ENCODE data around the gene VILL.

The VILL gene

DNA sequence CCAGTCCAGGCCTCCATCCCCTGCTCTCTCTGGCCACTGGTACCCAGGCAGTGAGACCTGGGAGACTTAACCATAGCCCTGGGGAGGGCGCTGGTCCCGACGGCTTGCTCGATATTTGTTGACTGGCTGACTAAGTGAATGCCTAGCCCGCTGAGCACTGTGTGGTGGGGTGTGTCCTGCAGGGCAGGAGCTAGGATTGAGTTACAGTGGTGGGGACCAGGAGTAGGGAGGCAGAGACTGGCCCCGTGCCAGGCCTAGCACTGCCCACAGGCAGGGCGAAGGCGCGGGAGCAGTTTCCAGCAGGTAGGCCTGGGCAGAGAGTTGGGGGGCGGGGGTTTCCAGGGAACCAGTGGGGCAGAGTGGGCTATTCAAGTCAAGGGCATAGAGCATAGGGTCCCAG, at the start of gene VILL:
Gene VILL (plus strand): TSS at position 260 of the 400 bp plus-strand sequence. CDS start 2,887 bp downstream, outside the sequence.
- no peak for DNase-seq (ENCODE audit: low read depth, low spot score)

- no peak for DNase-seq (ENCODE audit: low read depth, low spot score)
Measured at GRCh38 chr3:37941608-37942508, 48.7 kb upstream of the VILL start.

DNA sequence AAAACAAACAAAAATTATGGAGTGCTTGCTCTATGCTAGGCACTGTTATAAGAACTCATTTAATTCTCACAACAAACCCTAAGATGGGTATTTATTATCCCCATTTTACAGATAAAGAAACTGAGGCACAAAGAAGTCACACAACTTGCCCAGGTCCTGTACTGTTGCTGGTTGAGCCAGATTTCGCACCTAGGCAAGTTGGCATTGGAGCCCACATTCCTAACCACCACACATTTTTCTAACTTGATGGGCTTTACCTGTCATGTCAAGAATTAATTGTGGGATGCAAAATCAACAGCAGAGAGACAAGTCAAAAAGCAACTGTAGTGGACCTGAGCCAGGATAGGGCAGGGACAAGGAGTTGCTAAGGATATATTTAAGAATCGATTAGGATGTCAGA, 47.9 kb upstream of the VILL start:
- no peak for DNase-seq (ENCODE audit: low read depth, low spot score)

GRCh38 chr3:37943126-37943525, 47.5 kb upstream of the VILL start:
- no peak for DNase-seq (ENCODE audit: low read depth, low spot score)

GRCh38 chr3:37943631-37944314, 46.8 kb upstream of the VILL start:
- no peak for DNase-seq (ENCODE audit: low read depth, low spot score)

- DNase-seq (ENCODE audit: low read depth, low spot score), result no peak
Measured at GRCh38 chr3:37944391-37944842, 46.2 kb upstream of the VILL start.

DNA sequence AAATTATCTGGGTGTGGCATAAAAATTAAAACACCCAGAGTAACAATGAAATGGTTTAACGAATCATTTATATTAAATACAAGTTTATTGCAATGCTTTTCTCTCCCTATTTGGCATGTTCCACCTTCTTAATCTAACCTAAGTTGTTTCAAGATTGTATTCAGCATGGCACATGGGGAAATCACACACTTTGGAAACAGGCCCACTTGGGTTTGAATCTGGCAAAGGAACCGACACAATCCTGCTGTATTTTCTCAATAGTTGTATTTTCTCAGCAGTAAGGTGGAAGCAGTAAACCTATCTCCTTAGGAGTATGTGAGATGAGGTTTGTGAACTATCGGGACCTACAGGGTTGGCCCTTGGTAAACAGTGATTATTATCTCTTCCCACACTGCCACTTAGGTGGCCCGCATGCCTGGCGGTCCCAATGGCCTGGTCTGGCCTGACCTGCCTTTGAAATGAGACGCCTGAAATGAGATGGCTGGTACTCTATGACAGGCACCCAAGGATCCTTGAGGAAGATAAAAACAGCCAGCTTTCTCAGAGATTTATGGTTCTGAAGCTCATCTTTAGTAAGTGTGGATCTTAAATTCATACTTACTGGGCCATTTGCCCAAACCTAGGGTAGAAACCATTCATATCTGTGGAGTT, 45.3 kb upstream of the VILL start:
- no peak for DNase-seq (ENCODE audit: low read depth, low spot score)

DNA sequence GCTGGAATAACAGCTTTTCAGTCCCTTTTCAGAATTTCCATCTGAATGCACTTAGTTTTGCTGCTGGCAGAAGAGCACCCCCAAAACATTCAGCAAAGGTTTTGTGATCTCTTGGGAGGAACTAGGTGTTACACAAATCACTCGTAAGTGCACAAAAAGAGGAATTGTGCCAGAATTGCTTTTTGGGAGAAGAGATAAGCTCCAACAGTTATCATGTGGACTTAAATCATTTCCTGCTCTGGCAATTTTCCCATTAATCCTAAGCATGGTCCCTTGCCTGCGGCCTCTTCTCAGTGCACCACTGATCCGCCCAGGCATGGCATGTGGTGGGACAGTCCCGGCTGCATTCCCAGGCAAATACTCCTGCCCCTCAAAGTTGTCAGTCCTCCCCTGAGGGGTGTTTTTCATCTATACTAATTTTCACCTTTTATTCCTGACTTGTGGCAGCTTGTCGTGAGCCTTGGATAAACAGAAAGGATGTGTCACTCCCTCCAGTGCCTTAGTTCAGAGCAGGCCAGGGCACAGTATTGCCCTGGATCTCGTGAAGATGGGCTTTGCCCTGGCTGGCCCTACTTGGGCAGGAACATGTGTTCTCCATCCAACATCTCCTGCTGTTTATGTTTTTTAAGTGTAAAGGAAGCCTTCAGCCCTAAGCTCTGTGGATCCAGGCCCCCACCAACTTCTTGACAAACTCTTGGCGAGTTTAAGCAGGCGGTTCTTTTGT, 44.6 kb upstream of the VILL start:
- DNase-seq (ENCODE audit: low read depth, low spot score), result peak; percentile 49

DNA sequence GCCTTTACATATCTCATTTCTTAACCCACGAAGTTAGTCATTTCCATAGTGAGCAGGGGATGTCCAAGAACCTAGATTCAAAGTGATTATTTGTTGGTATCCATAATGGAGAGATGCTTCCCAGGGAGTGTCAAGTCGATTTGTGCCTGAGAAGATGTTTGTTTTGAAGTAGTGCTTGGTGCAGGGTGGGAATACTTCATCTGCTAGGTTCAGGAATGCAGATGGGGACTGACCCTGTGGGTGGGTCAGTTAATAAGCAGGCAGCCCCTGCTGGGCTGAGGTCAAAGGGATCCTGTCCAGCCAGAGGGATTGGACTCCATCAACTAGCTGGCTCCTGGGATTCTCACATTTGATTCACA, 44.1 kb upstream of the VILL start:
- DNase-seq (ENCODE audit: low read depth, low spot score), result peak; percentile 54

GRCh38 chr3:37949866-37950265, 40.7 kb upstream of the VILL start:
- peak; percentile 53 for DNase-seq (ENCODE audit: low read depth, low spot score)

DNA sequence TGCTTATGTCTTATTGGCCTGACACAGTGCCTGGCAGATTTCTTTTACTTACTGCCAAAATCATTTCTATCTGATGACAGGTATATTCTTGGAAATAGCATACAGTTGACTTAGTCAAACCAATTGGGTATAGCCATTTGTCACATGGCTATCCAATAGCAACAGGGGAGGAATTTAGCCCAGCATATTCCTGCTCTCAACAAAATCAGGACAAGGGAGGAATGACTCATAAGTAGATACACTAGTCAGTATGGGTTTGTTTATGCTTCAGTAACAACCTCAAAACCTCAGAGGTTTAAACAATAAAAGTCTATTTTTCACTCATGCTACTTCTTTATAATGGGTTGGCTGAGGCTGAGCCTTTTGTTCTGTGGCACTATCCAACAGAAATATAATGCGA, 38.0 kb upstream of the VILL start:
- no peak for DNase-seq (ENCODE audit: low read depth, low spot score)

GRCh38 chr3:37953226-37953625, 37.4 kb upstream of the VILL start:
- no peak for DNase-seq (ENCODE audit: low read depth, low spot score)

DNA sequence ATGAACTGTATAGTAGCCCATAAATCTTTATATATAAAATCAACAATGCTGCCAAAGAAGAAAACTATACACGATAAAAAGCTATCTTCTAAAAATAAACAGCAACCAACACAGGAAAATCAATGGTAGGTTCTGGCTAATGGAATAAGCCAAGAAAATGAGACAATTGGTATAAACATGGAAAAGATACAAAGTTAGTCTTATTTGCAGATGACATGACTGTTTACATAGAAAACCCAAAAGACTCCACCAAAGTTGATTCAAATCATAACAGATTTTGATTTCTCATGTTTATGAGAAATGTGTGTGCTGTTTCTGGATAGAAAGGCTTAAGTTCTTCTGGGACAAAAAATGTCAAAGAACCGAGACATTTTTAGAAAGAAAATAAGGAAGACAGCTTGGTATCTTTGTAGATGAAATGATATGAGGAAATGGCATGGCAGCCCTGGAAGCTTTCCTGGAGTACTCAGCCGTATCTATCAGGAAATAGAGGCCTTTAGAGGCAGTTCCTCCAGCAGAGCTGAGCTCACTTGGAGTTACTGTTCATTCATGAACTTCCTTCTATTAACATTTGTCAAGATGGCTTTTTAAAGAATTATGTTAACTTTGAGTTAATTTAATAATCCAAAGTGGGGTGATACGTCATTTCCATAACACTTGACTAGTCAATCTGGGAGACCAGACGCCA, 36.7 kb upstream of the VILL start:
- no peak for DNase-seq (ENCODE audit: low read depth, low spot score)

DNA sequence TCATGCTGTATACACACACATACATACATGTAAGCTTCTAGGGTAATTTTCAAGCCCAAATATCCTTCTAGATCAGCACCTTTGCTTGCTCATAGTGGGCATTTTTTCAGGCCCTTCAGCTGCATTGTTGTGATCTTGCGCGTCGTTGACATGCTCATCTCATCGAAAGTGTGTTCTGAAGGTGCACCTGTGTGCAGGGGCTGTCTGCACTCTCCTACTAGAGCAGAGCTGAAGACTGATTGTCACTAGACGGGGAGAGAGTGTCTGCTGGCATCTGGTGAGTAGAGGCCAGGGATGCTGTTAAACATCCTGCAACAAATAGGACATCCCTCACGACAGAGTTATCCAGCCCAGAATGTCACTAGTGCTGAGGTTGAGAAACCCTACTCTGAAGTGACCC, 35.7 kb upstream of the VILL start:
- DNase-seq (ENCODE audit: low read depth, low spot score), result no peak

DNA sequence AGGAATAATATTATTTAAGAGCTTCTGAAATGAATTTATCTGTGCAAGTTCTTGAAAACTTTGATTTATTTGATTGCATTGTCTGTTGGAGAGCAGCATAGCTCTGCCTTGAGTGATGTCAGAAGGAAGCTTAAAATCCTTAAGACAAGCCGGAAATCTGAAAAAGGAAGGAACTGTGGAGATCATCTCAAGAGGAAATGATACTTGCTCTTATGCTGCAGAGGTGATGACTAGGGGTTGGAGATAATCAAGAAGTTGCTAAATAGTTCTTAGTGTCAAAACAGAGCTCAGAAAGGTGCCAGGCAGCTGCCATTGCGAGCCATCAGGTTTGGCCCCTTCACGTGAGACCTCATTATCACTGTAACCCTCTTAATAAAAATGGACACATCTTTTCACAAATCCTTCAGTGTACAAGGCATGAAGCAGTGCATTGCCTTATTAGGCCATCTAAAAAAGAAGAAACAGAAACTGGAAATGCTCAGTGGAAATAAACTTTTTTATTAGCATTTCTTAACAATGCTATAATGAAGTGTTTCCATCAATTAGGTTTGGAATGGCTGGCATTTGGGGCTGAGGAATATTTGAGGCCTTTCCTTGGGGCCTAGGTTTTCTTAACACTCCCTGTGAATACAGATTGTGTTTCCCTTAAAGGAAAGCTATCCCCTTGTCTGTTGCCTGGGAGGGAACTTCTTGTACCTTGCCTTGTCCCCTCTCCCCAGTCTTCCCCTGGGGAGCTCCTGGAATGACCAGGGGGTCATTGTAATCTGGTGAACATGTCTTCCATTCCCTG, 34.5 kb upstream of the VILL start:
- no peak for DNase-seq (ENCODE audit: low read depth, low spot score)

DNA sequence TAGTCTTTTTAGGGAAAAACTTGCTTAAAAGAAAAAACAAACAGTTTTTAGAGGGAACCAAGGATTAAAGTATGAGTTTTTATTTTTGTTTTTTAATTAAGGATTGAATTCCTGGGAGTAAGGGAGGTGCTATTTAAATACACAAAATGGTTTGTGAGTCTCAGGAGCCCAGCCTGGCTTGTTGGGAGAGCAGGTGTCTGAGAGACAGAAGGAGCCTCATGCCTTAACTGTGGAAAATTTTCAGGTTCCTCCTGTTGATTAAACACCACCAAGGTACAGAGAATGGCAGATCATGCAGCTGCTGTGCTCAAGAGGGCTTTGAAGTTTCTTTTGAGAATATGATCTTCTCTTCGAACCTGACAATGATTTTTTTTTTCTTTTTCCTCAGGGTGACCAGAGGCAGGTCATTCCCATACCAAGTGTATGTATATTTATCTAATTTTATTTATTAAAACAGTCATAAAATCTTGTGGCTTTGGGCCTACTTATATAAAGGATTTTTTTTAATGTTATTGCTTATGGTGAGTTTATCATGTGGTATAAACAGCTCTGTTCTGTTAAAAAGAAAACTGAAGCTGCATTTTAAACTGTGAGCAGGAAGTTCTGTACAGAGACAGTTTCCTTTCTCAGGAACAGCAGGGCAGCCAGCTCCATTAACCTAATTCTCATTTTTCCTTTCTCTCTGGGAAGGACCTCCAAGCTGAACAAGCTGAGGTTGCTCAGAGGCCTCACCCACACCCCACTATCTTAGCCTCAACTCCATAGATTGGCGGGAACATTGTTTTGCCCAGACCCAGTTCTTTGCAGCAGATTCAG, 33.7 kb upstream of the VILL start:
- no peak for DNase-seq (ENCODE audit: low read depth, low spot score)

- DNase-seq (ENCODE audit: low read depth, low spot score), result no peak
Measured at GRCh38 chr3:37957539-37957936, 33.0 kb upstream of the VILL start.

DNA sequence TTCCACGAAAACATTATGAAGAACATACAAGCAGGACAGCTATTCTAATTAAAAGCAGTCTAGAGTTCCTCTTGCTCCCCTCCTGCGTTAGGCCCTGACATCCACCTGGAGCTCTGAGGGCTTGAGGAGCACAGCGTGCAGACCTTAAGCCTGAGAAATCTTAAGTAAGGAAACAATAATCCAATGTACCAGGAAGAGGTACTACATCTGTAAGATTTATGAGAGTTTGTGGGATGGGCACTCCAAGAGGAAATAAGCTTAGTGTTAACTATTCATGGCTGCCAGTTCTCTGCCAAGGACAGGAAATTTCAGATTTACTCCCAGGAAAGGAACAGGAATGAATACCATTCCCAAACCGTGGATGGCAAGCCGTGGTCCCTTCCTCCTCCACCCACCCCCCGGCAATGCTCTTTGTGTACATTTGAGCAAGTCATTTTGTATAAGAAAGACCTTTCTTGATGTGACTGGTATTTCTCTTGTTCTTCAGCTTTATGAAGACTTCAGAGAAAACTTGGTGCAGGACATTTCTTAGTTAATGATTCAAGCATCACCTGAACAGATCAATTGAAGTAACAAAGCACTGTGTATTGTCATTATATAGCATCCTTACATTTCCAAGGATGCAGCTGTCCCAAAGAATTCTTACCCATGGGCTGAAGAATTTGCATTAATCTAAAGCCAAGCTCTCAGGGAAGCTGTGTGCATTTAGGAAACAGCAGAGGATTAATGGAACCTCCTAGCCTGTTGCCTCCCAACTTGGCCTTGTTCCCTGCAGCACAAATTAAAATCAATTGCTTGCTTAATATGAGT, 28.8 kb upstream of the VILL start:
- DNase-seq (ENCODE audit: low read depth, low spot score), result no peak

GRCh38 chr3:37963016-37963415, 27.6 kb upstream of the VILL start:
- no peak for DNase-seq (ENCODE audit: low read depth, low spot score)
